ENCODE data around the gene LUM.

DNA sequence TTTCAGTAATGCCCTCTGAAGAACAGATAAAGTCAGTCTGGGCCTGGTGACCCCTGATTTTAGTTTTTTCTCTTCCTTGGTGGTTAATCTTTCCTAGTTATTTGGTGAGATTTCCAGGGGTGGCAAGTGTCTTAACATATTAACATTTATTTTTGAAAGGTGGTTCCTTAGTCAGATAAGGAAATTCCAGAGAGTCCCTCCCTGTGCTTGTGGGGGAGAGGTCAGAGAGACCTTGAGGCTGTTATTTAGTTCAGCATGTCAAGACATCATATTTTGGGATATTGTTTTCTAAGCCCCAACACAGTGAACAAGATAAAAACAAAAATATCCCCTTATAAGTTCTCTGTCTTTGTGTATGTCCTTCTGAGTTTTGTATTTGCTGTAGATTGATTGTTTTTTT, 9.5 kb upstream of the LUM start:
- TF ChIP-seq, protein P1, sequence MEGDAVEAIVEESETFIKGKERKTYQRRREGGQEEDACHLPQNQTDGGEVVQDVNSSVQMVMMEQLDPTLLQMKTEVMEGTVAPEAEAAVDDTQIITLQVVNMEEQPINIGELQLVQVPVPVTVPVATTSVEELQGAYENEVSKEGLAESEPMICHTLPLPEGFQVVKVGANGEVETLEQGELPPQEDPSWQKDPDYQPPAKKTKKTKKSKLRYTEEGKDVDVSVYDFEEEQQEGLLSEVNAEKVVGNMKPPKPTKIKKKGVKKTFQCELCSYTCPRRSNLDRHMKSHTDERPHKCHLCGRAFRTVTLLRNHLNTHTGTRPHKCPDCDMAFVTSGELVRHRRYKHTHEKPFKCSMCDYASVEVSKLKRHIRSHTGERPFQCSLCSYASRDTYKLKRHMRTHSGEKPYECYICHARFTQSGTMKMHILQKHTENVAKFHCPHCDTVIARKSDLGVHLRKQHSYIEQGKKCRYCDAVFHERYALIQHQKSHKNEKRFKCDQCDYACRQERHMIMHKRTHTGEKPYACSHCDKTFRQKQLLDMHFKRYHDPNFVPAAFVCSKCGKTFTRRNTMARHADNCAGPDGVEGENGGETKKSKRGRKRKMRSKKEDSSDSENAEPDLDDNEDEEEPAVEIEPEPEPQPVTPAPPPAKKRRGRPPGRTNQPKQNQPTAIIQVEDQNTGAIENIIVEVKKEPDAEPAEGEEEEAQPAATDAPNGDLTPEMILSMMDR (conservative IDR thresholded peaks at IDR 0.05 in 1 of 2, IDR thresholded peaks at IDR 0.05 in 1 of 2; ENCODE audit: extremely low read depth in 1 of 2, insufficient read depth in 1 of 2, low read depth in 1 of 2, low read length in 2 of 2), result no peak
- TF ChIP-seq EZH2 (IDR thresholded peaks at IDR 0.05; ENCODE audit: borderline replicate concordance, low read length), result no peak
